AG04449 (cell line): ENCODE results near the gene AAGAB.
A peak's percentile ranks its signal among the peaks of the same experiment; 100 is the strongest.
"Not testable (repeated sequence)": the region's sequence is repeated elsewhere in the genome, so short reads cannot be mapped to it uniquely, and the experiment has no call there.

Source experiments
- CTCF ChIA-PET: fragments of 350-600 bp; formaldehyde crosslinking; extraction: SDS; loops from one replicate; lab custom pipeline; 2021; ENCODE audit warnings: antibody characterized with exemption; lab: Yijun Ruan, JAX
- POLR2A ChIA-PET: fragments of 400-600, 350-600 bp; formaldehyde crosslinking; extraction: SDS; loops from one replicate; lab custom pipeline; 2020; ENCODE audit warnings: antibody characterized with exemption, inconsistent platforms; lab: Yijun Ruan, JAX
- DNase-seq: peaks from one replicate; pipeline ENCODE4 v3.0.0-alpha.2; 2010; ENCODE audit warnings: low read depth, low spot score
- H3K4me3 ChIP-seq: 2 replicates; pipeline ENCODE4 v1.5.1; 2011; ENCODE audit warnings: low read depth, mild to moderate bottlenecking, control low read depth, low read length
- TF ChIP-seq, protein P1 (sequence below): IDR thresholded peaks from one replicate; pipeline ENCODE4 v1.5.1; 2011; ENCODE audit warnings: mild to moderate bottlenecking, moderate library complexity, low read length, control low read depth, inconsistent platforms; ENCODE audit not compliant: insufficient read depth; ENCODE audit errors: missing control alignments

The AAGAB gene

DNA sequence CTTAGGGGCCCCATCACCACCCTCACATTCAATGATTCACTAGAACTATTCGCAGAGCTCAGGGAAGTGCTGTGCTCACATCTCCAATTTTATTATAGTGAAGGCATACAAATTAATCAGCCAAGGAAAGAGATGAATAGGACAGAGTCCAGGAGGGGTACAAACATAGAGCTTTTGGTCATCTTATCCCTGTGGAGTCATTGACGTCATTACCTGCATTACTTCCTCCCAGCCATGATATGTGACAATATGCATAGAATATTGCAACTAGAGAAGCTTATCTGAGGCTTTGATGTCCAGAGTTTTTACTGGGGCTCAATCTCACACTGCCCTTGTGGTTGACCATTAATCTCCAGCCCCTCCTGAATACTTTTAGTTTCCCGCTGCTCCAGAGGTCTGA lies 1.6 kb upstream of the AAGAB start:
- DNase-seq, result no peak
- ChIA-PET CTCF (no interaction called here), POLR2A (no interaction called here)
- TF ChIP-seq, protein P1, sequence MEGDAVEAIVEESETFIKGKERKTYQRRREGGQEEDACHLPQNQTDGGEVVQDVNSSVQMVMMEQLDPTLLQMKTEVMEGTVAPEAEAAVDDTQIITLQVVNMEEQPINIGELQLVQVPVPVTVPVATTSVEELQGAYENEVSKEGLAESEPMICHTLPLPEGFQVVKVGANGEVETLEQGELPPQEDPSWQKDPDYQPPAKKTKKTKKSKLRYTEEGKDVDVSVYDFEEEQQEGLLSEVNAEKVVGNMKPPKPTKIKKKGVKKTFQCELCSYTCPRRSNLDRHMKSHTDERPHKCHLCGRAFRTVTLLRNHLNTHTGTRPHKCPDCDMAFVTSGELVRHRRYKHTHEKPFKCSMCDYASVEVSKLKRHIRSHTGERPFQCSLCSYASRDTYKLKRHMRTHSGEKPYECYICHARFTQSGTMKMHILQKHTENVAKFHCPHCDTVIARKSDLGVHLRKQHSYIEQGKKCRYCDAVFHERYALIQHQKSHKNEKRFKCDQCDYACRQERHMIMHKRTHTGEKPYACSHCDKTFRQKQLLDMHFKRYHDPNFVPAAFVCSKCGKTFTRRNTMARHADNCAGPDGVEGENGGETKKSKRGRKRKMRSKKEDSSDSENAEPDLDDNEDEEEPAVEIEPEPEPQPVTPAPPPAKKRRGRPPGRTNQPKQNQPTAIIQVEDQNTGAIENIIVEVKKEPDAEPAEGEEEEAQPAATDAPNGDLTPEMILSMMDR, result no peak
- H3K4me3 ChIP-seq, result no peak overlapping the region

DNA sequence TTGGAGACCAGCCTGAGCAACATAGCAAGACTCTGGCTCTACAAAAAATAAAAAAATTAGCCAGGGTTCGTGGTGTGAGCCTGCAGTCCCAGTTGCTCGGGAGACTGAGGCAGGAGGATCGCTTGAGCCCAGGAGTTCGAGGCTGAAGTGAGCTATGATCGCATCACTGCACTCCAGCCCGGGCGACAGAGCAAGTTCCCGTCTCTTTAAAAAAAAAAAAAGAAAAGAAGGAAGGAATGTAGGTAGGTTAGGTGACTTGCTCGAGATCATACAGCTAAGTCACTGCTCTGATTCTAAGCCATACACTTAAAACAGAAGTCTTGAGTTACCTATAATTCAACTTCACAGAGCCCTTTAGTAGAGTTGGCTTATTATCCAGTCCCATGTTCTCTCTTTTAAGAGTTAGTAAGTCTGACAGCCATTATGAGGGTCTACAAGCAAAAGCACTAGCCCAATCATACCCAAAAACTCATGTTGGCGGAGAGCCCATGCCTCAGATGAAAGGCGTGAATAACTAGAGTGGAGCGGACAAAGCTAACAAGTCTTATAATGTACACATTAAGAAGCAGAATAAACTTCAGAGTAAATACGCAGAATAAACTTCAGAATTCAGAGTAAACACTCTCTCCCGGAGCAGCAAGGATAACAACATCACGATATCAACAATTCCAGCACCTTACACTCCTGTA lies 768 bp downstream of the AAGAB start:
- ChIA-PET POLR2A (interaction anchor here (0.8 to 1.0 kb wide), 2 partner anchors 26 to 187 kb away, joined by 3 to 4 read pairs; no protein-coding TSS in a partner anchor), CTCF (interaction anchor here (1.2 kb wide), 1 partner anchor 20 kb away, joined by 3 read pairs; no protein-coding TSS in a partner anchor)
- DNase-seq, result no peak
- H3K4me3 ChIP-seq, result peak overlapping the region; percentile 94
- TF ChIP-seq, protein P1, result no peak

DNA sequence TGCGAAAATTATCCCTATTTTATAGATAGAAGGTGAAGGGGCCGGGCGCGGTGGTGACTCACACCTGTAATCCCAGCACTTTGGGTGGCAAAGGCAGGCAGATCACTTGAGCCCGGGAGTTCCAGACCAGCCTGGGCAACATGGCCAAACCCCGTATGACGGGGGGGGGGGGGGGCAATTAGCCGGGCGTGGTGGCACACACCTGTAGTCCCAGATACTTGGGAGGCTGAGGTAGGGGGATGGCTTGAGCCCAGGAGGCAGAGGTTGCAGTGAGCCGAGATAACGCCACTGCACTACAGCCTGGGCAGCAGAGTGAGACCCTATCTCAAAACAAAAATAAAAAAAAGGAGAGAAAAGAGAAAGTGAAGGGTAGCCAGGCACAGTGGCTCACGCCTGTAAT lies 1.4 kb downstream of the AAGAB start:
- ChIA-PET POLR2A (no interaction called here), CTCF (no interaction called here)
- H3K4me3 ChIP-seq, result peak overlapping the region; percentile 94
- DNase-seq, result no peak
- TF ChIP-seq, protein P1, result no peak

DNA sequence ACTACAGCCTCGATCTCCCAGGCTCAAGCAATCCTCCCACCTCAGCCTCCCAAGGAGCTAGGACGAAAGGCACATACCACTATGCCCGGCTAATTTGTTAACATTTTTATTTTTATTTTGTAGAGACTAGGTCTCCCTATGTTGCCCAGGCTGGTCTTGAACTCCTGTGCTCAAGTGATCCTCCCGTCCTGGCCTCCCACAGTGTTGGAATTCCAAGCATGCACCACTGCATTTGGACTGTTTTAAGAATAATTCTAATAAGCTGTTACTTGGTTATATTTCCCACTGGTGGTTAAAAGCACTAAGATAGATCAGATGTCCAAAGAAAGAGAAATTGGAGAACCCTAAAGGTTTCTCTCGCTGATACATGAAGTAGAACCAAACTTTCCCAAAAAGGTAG lies 3.1 kb downstream of the AAGAB start:
- no peak for DNase-seq
- ChIA-PET CTCF (no interaction called here), POLR2A (no interaction called here)
- no peak overlapping the region for H3K4me3 ChIP-seq
- TF ChIP-seq, protein P1, result no peak

DNA sequence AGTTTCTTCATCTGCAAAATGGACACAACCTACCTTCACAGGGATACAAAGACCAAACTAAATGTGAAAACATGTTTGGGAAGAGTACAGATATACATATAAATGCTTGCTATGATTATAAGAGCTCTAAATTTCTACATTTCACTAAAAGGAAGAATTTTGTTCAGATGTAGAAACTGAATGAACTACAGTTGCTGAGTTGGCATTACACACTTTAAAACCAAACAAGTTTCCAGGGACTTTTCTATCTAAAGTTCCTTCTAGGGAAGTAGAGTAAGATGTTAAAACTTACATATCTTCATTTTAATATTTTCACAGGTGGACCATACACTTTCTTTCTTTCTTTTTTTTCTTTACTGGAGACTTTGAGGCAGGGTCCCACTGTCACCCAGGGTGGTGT lies 4.6 kb downstream of the AAGAB start:
- ChIA-PET POLR2A (no interaction called here), CTCF (no interaction called here)
- TF ChIP-seq, protein P1, result no peak
- no peak overlapping the region for H3K4me3 ChIP-seq
- no peak for DNase-seq

DNA sequence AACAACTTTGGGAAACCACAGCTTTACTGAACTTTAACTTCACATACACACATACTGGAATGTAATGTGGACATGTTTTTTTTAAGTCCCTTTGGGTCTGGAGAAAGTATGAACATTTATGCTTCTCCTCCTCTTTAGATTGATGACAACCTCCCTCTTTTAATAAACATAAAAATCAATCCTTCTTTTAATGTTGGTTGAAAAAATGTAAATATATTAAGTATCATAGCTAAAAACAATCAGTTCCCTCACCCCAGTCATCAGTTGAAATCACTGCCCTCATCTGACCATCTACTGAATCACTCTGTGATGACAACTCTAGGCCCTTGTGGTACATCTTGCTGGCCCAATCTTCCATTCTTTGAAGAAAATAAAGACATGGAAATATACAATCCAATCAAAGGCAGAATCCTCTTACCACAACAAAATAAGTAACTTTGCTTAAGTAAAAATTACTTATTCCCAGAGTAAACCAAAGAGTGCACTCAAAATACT lies 6.4 kb downstream of the AAGAB start:
- DNase-seq, result no peak
- ChIA-PET POLR2A (no interaction called here), CTCF (interaction anchor here (0.6 to 1.1 kb wide), 2 partner anchors 15 to 23 kb away, joined by 3 read pairs; no protein-coding TSS in a partner anchor)
- TF ChIP-seq, protein P1, result no peak
- no peak overlapping the region for H3K4me3 ChIP-seq

DNA sequence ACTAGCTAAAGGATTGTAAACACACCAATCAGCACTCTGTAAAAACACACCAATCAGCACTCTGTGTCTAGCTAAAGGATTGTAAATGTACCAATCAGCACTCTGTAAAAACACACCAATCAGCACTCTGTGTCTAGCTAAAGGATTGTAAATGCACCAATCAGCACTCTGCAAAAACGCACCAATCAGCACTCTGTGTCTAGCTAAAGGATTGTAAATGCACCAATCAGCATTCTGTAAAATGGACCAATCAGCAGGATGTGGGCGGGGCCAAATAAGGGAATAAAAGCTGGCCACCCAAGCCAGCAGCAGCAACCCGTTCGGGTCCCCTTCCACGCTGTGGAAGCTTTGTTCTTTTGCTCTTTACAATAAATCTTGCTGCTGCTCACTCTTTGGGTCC lies 7.9 kb downstream of the AAGAB start:
- DNase-seq, CTCF ChIA-PET, POLR2A ChIA-PET, H3K4me3 ChIP-seq: not testable (repeated sequence)
